Esophagus muscularis mucosa (tissue), 4 donors: Measurements from ENCODE around the gene NCK1.
"Not testable (repeated sequence)": the region's sequence is repeated elsewhere in the genome, so short reads cannot be mapped to it uniquely, and the experiment has no call there.

Source experiments
- CTCF ChIP-seq, 3 experiments: fragments of 200-600 bp in 2 of 3; fragments of 450-650 bp in 1 of 3; sonication (generic) in 2 of 3; IDR thresholded peaks; one replicate each; pipeline ENCODE4 v1.5.1; 2017 to 2019; ENCODE audit warnings: antibody characterized with exemption in 3 of 3, mild to moderate bottlenecking in 2 of 3, moderate library complexity in 1 of 3
- EP300 ChIP-seq: sonication (generic); formaldehyde crosslinking; IDR thresholded peaks from one replicate; pipeline ENCODE4 v1.6.1; 2017; ENCODE audit warnings: antibody characterized with exemption
- POLR2A ChIP-seq: fragments of 450-650 bp; IDR thresholded peaks from one replicate; pipeline ENCODE4 v1.6.1; 2017; ENCODE audit warnings: antibody characterized with exemption, moderate library complexity, mild to moderate bottlenecking, low read depth

GRCh38 chr3:136872258-136872657, 10.2 kb downstream of the NCK1 start:
- TF ChIP-seq CTCF (IDR thresholded peaks at IDR 0.05); POLR2A; EP300: not testable (repeated sequence)
